HL-60/S4 (cell line): ENCODE data around the gene WDR7.

Experiments
- in situ Hi-C: fragments of 300-500 bp; cut with MboI; formaldehyde crosslinking; loops from 2 replicates; pipeline ENCODE4 v1.14.3; 2022; ENCODE audit warnings: low sequenced_read_pairs

Gene WDR7

DNA sequence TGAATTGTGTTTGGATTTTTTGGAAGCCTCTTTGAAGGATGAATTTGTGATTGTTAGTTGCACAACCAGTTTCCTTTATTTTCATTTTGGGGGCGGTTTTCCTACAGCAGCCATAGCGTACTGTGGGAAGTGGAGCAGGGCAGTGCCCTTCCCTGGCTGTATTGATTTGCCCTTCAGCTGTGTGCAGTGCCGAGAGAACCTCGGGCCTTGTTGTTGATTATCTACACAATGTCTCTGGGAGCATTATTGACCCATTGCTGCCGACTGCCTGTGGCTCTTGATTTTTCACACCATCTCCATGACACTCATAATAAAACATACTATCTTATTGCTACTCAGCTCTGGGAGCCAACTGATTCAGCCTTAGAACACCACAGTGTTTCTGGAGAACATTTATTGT is 333.6 kb downstream of the WDR7 start:
- in situ Hi-C loops = no loop called here

DNA sequence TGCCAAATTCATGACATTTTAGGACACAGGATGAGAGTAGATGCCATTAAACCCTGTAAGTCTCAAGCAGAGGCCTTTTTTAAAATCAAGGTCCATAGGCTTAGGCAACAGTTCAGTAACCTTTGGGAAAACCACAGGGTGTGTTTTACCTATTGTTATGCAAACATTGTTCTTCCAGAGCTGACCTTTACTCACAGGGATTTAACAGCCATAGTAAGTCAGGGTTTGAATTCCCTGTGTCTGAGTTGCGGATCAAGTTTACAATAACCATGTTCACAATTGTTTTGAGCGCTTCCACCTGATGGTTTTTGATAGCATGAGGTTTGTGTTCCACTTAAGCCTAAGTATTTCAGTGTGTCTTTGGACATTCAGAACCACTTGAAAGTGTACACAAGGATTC is 335.7 kb downstream of the WDR7 start:
- in situ Hi-C loops = no loop called here

- in situ Hi-C loops = no loop called here
These were observed 336.1 kb downstream of the WDR7 start for GRCh38 chr18:56987236-56987635.

DNA sequence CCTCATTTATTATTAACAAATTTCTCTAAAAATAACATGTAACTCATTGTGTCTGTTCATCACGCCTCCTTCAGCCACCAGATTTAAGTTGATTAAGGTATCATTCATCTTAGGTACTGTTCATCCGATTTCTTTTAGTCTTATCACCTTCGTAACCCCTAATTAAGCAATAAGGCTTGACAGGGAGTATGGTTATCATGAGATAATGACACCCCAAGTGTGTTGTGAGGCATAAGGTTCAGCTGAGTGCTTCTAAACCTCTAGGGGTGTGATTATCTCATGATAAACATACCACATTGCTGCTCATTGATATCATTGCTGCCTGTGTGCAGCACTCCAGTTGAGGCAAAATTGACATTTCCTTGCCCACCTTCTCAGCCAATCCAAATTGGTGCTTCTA is 336.9 kb downstream of the WDR7 start:
- in situ Hi-C loops = no loop called here

DNA sequence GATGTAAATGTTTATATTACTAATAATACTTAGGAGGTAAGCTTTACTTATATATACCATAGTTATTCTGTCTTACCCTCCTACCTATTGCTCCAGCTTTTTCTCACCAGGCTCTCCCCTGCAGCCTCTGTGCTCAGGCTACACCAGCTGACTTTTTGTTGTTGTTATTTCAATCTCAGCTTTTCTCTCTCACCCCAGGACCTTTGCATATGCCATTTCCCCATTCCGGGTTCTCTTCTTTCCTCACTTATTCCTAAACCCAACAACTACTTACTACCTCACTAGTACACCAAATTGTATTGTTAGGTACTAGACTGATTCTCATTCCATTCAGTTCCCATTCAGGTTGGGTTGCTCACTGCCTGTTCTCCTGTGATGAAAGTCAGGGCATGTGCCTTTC is 339.5 kb downstream of the WDR7 start:
- in situ Hi-C loops = no loop called here

DNA sequence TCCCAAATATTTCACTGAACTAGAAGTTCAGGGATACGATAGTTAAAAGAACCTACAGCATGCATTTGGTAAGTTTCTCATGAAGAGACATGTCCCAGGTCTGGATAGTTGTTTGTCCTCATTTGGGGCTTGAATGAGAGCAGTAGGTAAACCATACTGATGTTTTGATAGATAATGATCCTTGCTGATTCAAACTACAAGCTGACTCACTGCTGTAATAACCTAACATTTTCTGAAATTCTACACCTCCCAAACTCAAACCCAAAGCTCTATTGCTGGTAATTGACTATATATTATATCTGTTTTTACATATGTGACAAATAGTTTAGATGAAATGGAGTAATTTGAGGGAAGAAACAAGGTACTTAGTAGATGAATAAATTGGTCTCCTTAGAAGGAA is 341.6 kb downstream of the WDR7 start:
- in situ Hi-C loops = no loop called here

GRCh38 chr18:56995579-56996188 is 344.5 kb downstream of the WDR7 start:
- in situ Hi-C loops = no loop called here

DNA sequence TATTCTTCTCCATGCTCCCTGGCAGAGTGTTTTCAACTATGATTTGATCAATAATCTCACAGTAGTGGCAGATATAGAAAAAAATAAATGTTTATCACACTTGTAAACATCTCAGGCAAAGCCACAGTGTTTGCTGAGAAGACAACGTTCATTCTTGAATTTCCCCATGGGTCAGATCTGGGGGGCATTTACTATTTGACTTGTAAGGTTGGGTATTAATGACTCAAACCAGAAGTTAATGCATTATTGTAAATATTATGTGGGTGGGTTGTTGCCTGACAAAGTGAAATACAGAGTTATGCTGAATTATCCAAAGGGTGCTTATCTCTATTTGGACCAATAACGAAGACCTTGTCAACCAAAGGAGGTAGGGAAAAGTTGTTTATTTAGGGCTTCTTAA is 346.0 kb downstream of the WDR7 start:
- in situ Hi-C loops = no loop called here

- in situ Hi-C loops = no loop called here
These were observed 348.7 kb downstream of the WDR7 start for GRCh38 chr18:56999823-57000222.

GRCh38 chr18:57002627-57003026 is 351.5 kb downstream of the WDR7 start:
- in situ Hi-C loops = no loop called here

DNA sequence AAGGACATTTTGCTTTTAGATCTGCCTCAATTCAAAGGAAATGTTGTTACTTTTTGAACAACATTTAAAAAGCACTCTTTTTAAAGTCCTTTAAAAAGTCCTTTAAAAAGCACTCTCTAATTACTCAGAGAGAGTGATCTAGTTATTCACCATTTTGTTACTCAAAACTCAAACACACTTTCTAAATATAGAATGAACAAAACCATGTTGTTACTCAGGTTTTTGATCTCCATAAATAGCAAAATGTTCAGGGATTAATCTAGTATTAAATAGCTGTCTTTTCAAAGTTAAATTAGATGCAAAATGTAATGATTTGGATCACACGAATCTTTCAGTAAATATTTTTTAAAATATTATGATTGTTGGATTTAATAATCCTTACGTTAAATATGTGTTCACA is 352.2 kb downstream of the WDR7 start:
- in situ Hi-C loops = no loop called here

DNA sequence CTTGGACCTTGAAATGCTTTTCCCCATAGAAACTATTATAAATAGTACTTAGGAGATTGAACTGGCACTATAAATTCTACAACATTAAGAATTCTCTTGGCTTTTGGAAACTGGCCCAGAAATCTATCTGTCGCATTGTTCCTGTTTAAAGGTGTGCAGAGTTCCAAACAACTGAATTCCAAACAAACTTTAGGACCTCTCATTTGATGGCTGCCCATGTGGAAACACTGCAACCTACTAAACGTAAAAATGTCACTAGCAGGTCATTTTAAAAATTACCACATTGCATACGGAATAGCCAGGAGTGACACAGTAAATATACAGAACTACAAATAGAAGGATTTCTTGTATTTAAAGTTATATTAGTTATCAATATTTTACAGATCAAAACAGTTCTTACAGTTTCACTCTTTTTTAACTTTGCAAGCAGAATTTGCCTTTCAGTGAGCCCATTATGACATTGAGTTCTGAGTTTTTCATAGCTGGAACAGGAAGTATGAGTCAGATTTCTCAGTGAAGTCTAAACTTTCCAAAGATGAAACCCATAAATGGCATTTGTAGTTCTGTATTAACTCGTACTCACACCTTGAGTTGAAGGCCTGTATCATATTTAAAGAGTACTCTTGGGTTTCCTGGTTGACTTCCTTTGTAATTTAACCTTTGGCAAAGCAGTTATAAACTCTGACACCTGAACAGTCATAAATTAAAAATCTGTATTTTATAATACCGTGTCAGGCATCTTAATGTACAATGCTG is 353.4 kb downstream of the WDR7 start:
- in situ Hi-C loops = no loop called here

DNA sequence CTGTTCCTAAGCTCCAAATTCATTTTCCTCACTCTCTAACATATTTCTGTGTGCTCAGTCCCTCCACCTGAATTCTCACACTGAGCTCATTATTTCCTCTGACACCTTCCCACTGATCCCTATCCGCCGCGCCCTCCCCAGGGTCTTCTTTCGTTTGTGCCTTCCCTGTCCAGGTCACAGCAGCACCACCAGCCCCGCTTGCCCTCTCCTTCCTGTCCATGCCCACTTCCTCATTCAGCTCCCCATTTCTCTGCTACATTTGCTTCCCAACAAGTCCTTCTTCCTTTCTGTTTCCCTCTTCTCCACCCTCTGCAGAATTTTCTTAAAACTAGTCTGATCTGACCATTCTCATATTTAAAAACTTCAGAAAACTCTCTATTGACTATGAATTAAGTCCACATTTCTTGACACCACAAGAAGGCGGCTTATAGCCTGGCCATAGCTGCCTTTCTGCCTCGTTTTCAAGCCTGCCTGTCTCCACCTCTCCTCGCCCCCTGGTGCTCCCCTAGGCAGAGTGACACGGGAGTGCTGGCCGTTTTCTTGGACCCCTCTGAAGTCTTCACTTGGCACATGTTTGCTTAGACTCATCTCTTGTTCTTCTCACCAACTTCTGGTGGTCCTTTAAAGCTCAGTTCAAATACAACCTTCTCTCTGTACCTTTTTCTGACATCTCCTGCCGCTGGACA is 357.0 kb downstream of the WDR7 start:
- in situ Hi-C loops = no loop called here

- in situ Hi-C loops = no loop called here
These were observed 358.7 kb downstream of the WDR7 start for GRCh38 chr18:57009844-57010243.

- in situ Hi-C loops = no loop called here
These were observed 363.7 kb downstream of the WDR7 start for GRCh38 chr18:57014772-57015413.

- in situ Hi-C loops = no loop called here
These were observed 364.3 kb downstream of the WDR7 start for GRCh38 chr18:57015451-57015850.

- in situ Hi-C loops = no loop called here
These were observed 367.7 kb downstream of the WDR7 start for GRCh38 chr18:57018845-57019244.

GRCh38 chr18:57022716-57023115 is 371.6 kb downstream of the WDR7 start:
- in situ Hi-C loops = no loop called here

GRCh38 chr18:57023275-57023882 is 372.2 kb downstream of the WDR7 start:
- in situ Hi-C loops = no loop called here

GRCh38 chr18:57025540-57025939 is 374.4 kb downstream of the WDR7 start:
- in situ Hi-C loops = no loop called here

GRCh38 chr18:57026316-57026715 is 375.2 kb downstream of the WDR7 start:
- in situ Hi-C loops = no loop called here
